SU-DHL-6 (cell line): ENCODE data around the gene DLG2.
A peak's percentile ranks its signal among the peaks of the same experiment; 100 is the strongest.

ENCODE experiments used
- EZH2phosphoT487 ChIP-seq: fragments of 200-600 bp; sonication (generic), shearing (Covaris generic); conservative IDR thresholded peaks from 2 replicates; pipeline ENCODE4 v1.6.1; 2018; ENCODE audit warnings: mild to moderate bottlenecking, antibody characterized with exemption, low read length, moderate library complexity, mixed read lengths
- TF ChIP-seq, protein P1 (sequence below): fragments of 200-600 bp; sonication (generic); IDR thresholded peaks from one replicate; pipeline ENCODE4 v1.5.1; 2017; ENCODE audit warnings: antibody characterized with exemption, mild to moderate bottlenecking, low read length, moderate library complexity; ENCODE audit not compliant: insufficient read depth, poor library complexity, severe bottlenecking

GRCh38 chr11:84780689-84781293, 846.4 kb downstream of the DLG2 start:
- TF ChIP-seq, protein P1, sequence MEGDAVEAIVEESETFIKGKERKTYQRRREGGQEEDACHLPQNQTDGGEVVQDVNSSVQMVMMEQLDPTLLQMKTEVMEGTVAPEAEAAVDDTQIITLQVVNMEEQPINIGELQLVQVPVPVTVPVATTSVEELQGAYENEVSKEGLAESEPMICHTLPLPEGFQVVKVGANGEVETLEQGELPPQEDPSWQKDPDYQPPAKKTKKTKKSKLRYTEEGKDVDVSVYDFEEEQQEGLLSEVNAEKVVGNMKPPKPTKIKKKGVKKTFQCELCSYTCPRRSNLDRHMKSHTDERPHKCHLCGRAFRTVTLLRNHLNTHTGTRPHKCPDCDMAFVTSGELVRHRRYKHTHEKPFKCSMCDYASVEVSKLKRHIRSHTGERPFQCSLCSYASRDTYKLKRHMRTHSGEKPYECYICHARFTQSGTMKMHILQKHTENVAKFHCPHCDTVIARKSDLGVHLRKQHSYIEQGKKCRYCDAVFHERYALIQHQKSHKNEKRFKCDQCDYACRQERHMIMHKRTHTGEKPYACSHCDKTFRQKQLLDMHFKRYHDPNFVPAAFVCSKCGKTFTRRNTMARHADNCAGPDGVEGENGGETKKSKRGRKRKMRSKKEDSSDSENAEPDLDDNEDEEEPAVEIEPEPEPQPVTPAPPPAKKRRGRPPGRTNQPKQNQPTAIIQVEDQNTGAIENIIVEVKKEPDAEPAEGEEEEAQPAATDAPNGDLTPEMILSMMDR, result peak; percentile 58
- TF ChIP-seq EZH2phosphoT487, result no peak
